ENCODE results near the gene RPP30.
"Not testable (repeated sequence)": the region's sequence is repeated elsewhere in the genome, so short reads cannot be mapped to it uniquely, and the experiment has no call there.

Gene RPP30

DNA sequence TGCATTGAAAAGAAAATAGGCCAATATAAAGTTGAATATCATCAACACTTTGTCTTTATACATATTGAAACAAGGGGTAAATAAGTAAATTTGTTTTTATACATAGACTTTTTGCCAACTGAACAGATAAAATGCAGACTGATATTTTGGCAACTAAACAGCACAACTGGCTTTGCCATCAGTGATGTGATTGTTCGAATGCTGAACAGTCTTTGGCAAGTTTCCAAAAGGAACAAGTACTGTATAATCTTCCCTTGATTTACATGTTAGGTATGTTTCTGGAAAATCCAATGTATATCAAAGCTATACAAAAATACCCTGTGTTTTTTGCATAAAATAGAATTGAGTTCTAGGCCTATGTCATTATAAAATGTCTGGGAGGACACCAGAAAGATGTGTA, 67.3 kb downstream of the RPP30 start:
- DNase-seq (ENCODE audit: low read depth in 3 of 3, low spot score in 1 of 3), result no peak

DNA sequence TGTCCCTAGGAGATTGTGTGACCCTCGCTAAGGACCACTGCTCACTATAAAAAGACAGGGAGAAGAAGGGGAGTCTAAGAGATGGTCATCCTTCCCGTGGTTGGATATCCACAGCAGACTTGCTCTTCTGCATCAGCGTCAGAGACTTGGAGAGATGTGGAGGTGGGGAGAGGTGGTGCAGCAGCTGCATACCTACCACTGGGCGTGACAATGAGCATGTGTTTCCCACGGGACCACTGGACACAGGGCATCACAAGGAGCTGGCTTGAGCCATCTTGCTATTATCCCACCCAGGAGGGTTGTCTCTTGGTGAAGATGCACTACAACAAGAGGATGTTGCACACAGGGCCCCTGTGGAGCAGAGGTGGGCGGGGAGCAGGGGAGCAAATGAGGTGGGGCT, 67.9 kb downstream of the RPP30 start:
- no peak for DNase-seq (ENCODE audit: low read depth in 3 of 3, low spot score in 1 of 3)

DNA sequence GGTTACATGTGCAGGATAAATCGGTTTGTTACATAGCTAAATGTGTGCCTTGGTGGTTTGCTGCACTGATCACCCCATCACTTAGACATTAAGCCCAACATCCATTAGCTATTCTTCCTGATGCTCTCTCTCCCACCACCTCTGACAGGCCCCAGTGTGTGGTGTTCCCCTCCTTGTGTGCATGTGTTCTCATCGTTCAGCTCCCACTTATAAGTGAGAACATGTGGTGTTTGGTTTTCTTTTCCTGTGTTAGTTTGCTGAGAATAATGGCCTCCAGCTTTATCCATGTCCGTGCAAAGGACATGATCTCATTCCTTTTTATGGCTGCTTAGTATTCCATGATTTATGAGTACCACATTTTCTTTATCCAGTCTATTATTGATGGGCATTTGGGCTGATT, 71.2 kb downstream of the RPP30 start:
- not testable (repeated sequence) for DNase-seq (ENCODE audit: low read depth in 3 of 3, low spot score in 1 of 3)

GRCh38 chr10:90944749-90945148, 73.0 kb downstream of the RPP30 start:
- DNase-seq (ENCODE audit: low read depth in 3 of 3, low spot score in 1 of 3), result no peak

- no peak for DNase-seq (ENCODE audit: low read depth in 3 of 3, low spot score in 1 of 3)
These were observed 73.8 kb downstream of the RPP30 start for GRCh38 chr10:90945491-90946070.

DNA sequence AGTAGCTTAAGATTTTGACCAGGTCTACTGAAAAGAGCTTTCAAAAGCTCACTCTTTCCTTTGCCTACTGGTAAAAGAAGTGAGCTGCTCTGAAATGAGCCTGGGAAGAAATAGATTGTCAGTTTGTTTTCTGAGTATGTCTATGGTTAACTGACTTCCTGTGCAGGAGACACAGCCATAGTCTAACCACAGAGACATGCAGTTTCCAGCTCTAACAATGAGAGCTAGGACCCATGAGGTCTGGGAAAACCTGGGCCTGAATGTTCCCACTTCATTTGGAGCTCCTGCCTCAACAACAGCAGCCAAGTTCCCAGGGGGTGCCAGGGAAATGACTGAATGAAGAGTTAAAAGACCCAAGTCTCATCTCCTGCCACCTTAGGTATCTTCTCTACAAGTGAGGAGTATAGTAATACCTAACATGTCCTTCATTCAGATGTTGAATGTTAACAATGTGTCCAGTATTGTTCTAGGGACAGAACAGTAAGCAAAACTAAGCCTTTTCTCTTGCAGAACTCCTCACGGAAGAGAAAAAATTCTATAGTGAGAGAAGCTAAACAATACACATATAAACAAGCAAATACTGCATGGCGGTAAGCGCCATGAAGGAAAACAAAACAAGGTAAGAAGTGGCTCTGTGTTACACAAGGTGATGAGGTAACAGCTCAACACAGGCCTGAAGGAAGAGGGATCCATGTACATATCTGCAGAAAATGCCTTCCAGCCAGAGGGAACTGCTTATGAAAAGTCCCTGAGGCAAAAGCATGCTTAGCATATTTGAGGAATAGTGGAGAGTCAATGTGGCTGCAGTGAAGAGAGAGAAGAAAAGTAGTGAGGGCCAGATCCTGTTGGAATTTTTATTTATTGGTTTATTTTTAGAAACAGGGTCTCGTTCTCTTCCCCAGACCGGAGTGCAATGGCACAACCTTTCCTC, 75.5 kb downstream of the RPP30 start:
- no peak for DNase-seq (ENCODE audit: low read depth in 3 of 3, low spot score in 1 of 3)
